Activated T-cell treated with anti-CD3 and anti-CD28 coated beads, Interleukin-2, amount 50 U/mL, for 4 hours (primary cell): ENCODE data around the gene MBD3L4. TPM values are rescaled to one million over a fixed set of nuclear protein-coding genes. Genes with fewer than 3 reads are reported as not detected.
"Not testable (repeated sequence)": the region's sequence is repeated elsewhere in the genome, so short reads cannot be mapped to it uniquely, and the experiment has no call there.

ENCODE experiments used
- ATAC-seq, 2 donors: fragments of 200-7000 bp; cut with Tn5 transposase; one replicate each; pipeline ENCODE4 v1.10.0; 2021
- DNase-seq: peaks from one replicate; pipeline ENCODE4 v3.0.0-alpha.2; 2020
- H3K27me3 Mint-ChIP-seq: one replicate; pipeline ENCODE4 v1.8.0; 2021; ENCODE audit warnings: low read depth, mixed read lengths
- H3K36me3 Mint-ChIP-seq: one replicate; pipeline ENCODE4 v1.8.0; 2022; ENCODE audit warnings: mixed read lengths; ENCODE audit not compliant: insufficient read depth
- H3K4me1 Mint-ChIP-seq: one replicate; pipeline ENCODE4 v1.8.0; 2021; ENCODE audit warnings: low read depth, mixed read lengths
- H3K4me3 Mint-ChIP-seq: one replicate; pipeline ENCODE4 v1.8.0; 2021; ENCODE audit warnings: mild to moderate bottlenecking, moderate library complexity, mixed read lengths
- H3K9me3 Mint-ChIP-seq: one replicate; pipeline ENCODE4 v1.8.0; 2021; ENCODE audit warnings: mixed read lengths
- total RNA-seq, 3 donors: library from RNA; stranded (reverse); gene quantifications; one replicate each; pipeline ENCODE4 v1.2.1, GENCODE V29; 2021

MBD3L4 gene
- not detected for total RNA-seq

DNA sequence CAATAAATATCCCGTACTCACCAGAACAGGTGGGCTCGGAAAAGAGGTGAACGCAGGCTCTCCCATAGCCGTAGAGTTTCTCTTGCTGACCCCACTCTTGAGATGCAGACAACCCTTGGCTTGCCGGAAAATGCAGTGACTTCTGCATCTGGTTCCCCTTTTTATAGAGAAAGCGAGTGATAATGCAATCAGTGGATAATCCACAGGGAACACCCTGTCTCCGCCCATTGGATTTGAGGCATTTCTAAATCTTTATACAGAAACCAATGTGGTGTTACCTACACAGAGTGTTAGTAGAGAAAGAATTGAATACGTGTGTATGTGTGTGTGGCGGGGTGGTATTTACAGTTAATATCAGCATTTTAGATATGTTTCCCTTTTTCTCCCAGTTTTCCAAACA, at the start of gene MBD3L4:
Gene MBD3L4, minus strand, starts transcription at position 101 of the 400 bp plus-strand sequence. Its CDS starts 35 bp downstream, at position 66.
- not testable (repeated sequence) for ATAC-seq, H3K36me3 Mint-ChIP-seq, H3K27me3 Mint-ChIP-seq, H3K9me3 Mint-ChIP-seq, DNase-seq, H3K4me3 Mint-ChIP-seq, H3K4me1 Mint-ChIP-seq

DNA sequence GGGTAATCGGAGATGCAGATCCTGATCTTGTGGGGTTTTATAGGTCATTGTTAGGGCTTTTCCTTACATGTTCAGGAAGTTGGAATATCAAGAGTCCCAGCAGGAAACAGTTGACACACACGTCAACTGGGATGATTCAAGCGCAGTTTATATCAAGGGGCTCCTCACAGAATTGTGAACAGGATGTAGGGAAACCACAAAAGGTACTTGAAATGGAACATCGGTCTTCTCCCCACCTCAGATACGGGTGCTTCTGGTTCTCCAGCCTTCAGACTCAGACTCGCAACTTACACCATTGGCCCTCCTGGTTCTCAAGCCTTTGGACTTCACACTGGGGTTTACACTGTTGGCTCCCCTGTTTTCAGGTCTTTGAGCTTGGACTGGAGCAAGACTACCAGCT, 49.0 kb upstream of the MBD3L4 start:
- peaks cover 23% of the 10 kb centered on the region for H3K36me3 Mint-ChIP-seq
- no peak overlapping the region for H3K4me3 Mint-ChIP-seq

DNA sequence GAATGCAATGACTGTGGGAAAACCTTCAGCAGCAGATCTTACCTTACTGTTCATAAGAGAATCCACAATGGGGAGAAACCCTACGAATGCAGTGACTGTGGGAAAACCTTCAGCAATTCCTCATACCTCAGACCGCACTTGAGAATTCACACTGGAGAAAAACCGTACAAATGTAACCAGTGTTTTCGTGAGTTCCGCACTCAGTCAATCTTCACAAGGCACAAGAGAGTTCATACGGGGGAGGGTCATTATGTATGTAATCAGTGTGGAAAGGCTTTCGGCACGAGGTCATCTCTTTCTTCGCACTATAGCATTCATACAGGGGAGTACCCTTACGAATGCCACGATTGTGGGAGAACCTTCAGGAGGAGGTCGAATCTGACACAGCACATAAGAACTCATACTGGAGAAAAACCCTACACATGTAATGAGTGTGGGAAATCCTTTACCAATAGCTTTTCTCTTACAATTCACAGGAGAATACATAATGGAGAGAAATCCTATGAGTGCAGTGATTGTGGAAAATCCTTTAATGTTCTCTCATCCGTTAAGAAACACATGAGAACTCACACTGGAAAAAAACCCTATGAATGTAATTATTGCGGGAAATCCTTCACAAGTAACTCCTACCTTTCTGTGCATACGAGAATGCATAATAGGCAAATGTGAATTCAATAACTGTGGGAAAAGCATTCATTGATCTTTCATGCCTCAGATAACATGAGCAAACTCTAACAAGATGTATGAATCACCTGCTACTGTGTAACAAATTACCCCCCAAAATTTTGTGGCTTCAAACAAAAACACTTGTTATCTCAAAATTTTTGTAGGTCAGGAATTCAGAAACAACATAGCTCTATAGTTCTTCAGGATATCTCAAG, 43.3 kb upstream of the MBD3L4 start:
- peaks cover 48% of the 10 kb centered on the region for H3K9me3 Mint-ChIP-seq
- H3K4me1 Mint-ChIP-seq: no peaks in the 10 kb centered on the region
- no peaks in the 10 kb centered on the region for H3K27me3 Mint-ChIP-seq
- DNase-seq (no peak), ATAC-seq (no peak)
- peaks cover 70% of the 10 kb centered on the region for H3K36me3 Mint-ChIP-seq
- no peak overlapping the region for H3K4me3 Mint-ChIP-seq

More for the DNA sequence above, 49.0 kb upstream of the MBD3L4 start:
- no peaks in the 10 kb centered on the region for H3K27me3 Mint-ChIP-seq
- no peak for ATAC-seq
- peaks cover 31% of the 10 kb centered on the region for H3K9me3 Mint-ChIP-seq
- H3K4me1 Mint-ChIP-seq: peaks cover 4% of the 10 kb centered on the region
- no peak for DNase-seq

DNA sequence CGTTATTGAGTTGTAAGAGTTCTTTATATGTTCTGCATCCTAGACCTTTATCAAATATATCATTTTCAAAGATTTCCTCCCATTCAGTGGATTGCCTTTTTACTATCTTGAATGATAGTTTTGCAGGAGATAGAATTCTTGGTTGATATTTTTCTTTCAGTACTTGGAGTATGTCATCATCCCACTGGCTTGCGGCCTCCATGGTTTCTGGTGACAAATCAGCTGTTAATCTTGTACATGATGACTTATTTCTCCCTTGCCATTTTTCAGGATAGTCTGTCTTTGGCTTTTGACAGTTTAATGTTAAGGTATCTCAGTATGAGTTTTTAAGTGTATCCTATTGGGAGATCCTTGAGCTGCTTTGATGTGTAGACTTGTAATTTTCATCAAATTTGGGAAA, 38.0 kb upstream of the MBD3L4 start:
- ATAC-seq: no peak
- H3K4me1 Mint-ChIP-seq: peaks cover 2% of the 10 kb centered on the region
- DNase-seq: no peak
- H3K36me3 Mint-ChIP-seq: peaks cover 83% of the 10 kb centered on the region
- H3K9me3 Mint-ChIP-seq: peaks cover 44% of the 10 kb centered on the region
- H3K4me3 Mint-ChIP-seq: no peak overlapping the region
- no peaks in the 10 kb centered on the region for H3K27me3 Mint-ChIP-seq

DNA sequence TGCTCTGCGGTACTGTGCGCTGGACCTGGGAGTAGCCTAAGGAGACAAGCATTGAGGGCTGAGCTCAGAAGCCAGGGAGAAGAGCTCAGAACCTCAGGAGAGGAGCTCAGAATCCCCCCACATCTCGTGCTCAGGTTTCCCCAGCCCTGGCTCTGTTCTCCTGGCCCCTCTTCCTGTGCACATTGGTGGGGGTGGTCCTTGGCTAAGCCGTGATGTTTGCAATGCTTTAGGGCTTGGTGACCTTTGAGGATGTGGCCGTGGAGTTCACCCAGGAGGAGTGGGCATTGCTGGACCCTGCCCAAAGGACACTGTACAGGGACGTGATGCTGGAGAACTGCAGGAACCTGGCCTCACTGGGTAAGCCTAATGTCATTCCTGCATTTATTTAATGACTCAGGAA, 36.2 kb upstream of the MBD3L4 start:
- DNase-seq (no peak), ATAC-seq (no peak)
- H3K36me3 Mint-ChIP-seq: peaks cover 77% of the 10 kb centered on the region
- H3K27me3 Mint-ChIP-seq: no peaks in the 10 kb centered on the region
- peaks cover 35% of the 10 kb centered on the region for H3K9me3 Mint-ChIP-seq
- H3K4me1 Mint-ChIP-seq: peaks cover 7% of the 10 kb centered on the region
- no peak overlapping the region for H3K4me3 Mint-ChIP-seq

DNA sequence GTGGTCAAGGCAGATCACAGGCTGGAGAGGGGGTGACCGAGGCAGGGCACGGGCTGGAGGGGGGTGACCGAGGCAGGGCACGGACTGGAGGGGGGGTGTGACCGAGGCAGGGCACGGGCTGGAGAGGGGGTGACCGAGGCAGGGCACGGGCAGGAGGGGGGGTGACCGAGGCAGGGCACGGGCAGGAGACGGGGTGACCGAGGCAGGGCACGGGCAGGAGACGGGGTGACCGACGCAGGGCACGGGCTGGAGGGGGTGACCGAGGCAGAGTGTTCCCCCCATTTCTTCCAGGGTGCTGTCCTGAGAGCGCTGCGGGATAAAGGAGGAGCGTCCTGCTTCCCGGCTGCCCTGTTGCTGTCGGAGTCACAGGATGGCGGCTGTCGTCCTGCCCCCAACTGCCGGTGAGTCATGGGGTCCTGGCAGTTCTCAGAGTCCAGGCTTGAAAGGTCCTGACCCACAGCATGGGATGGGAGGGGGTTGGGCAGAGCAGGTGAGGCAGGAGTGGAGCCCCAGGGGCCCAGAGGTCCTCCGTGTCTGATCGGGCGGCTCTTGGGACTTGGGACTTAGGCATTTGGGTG, 34.8 kb upstream of the MBD3L4 start:
- no peaks in the 10 kb centered on the region for H3K27me3 Mint-ChIP-seq
- H3K9me3 Mint-ChIP-seq: peaks cover 25% of the 10 kb centered on the region
- H3K4me3 Mint-ChIP-seq: no peak overlapping the region
- peaks cover 66% of the 10 kb centered on the region for H3K36me3 Mint-ChIP-seq
- peaks cover 11% of the 10 kb centered on the region for H3K4me1 Mint-ChIP-seq
- ATAC-seq: no peak
- DNase-seq: no peak

DNA sequence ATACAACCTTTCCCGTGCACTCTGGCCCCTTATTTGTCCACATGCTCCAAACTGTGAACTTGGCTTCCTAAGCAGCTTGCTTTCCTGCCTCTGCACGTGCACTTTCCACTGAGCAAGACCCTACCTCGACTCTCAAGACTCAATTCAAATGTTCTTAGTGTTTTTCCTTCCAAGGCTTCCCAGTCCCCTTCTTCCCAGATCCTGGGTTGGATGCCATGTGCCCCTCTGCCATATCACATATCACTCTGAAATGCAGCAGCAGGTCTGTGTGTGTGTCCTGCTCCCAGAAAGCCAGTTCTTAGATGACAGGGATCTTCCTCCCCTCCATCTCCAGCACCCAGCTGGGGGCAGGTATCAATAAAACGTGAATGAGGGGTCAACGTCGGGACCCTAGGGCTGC, 32.6 kb upstream of the MBD3L4 start:
- Mint-ChIP-seq H3K9me3 (peaks cover 9% of the 10 kb centered on the region), H3K27me3 (no peaks in the 10 kb centered on the region), H3K36me3 (peaks cover 46% of the 10 kb centered on the region), H3K4me3 (peak overlapping the region; percentile 14), H3K4me1 (peaks cover 19% of the 10 kb centered on the region)
- no peak for DNase-seq
- no peak for ATAC-seq

DNA sequence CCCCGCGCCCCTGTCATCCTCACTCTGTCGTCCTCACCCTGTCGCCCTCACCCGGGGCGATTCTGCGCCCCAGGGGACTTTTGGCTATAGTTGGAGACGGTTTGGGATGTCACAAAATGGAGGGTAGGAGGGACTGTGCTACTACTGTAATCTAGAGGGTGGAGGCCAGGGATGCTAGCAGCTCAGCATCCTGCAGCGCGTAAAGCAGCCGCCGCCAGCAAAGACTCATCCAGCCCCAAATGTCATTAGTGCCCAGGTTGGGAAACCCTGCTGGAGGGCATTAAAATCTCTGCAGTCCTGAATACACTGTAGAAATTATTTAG, 29.9 kb upstream of the MBD3L4 start:
- Mint-ChIP-seq H3K4me1 (peaks cover 19% of the 10 kb centered on the region), H3K36me3 (peaks cover 23% of the 10 kb centered on the region), H3K27me3 (no peaks in the 10 kb centered on the region), H3K9me3 (no peaks in the 10 kb centered on the region), H3K4me3 (peak overlapping the region; percentile 95)
- ATAC-seq (peak; percentile 30 to 32), DNase-seq (no peak)

DNA sequence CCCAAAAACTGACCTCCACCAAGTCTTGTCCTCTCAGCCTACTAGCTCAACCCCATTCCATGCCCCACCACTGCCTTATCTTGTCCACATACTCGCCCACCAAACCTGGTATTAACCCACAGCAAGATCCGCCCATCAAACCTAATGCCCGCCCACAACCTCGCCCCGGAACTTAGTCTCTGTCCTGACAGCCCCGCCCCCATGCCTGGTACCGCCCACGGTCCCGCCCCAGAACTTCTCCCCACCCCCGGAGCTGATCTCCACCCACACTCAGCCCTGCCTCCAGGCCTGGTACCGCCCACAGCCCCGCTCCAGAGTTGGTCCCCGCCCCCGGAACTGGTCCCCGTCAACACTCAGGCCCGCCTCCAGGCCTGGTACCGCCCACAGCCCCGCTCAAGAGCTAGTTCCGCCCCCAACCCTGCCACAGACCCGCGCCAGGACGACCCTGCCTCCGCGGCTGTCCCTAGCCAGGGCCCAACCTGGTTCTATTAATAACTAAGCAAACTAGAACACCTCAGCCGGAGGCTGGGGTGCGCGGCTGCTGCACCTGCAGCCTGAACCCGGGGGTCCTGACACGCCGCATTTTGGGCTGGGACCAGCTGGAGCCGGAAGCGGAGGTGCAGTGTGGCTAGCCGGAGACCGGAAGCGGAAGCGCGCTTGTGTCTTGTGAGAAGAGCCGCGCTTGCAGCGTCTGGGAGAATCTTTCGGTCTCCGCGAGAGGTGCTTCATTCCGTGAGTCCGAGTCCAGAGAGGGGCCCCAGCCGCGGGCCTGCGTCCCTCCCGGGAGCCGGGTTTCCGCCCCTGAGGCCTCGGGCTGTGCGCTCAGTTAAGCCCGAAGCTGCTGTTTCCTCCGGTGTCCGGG, 29.3 kb upstream of the MBD3L4 start, which contains the start of gene ZNF557:
Gene ZNF557, plus strand, starts transcription at position 662 of the 862 bp plus-strand sequence. CDS start 5,372 bp downstream, outside the sequence.
- no peaks in the 10 kb centered on the region for H3K27me3 Mint-ChIP-seq
- peaks cover 17% of the 10 kb centered on the region for H3K4me1 Mint-ChIP-seq
- H3K36me3 Mint-ChIP-seq: peaks cover 20% of the 10 kb centered on the region
- no peaks in the 10 kb centered on the region for H3K9me3 Mint-ChIP-seq
- DNase-seq: peak; percentile 99
- peak; percentile 94 to 95 for ATAC-seq
- peak within 1 kb of the TSS; percentile 95 for H3K4me3 Mint-ChIP-seq

DNA sequence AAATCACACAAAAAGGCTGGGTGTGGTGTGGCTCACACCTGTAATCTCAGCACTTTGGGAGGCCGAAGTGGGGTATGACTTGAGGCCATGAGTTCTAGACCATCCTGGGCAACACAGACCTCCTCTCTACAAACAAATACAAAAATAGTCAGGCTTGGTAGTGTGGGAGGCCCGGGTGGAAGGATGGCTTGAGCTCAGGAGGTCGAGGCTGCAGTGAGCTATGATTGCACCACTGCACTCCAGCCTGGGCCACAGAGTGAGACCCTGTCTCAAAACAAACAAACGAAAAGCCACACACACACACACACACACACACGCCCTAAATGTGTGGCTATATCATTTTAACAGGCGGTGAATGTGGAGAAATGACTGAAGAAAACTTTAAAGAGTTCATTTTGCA, 28.6 kb upstream of the MBD3L4 start:
- Mint-ChIP-seq H3K4me3 (peak overlapping the region; percentile 95), H3K27me3 (no peaks in the 10 kb centered on the region), H3K4me1 (peaks cover 17% of the 10 kb centered on the region), H3K36me3 (peaks cover 16% of the 10 kb centered on the region), H3K9me3 (no peaks in the 10 kb centered on the region)
- ATAC-seq: no peak
- DNase-seq: no peak

DNA sequence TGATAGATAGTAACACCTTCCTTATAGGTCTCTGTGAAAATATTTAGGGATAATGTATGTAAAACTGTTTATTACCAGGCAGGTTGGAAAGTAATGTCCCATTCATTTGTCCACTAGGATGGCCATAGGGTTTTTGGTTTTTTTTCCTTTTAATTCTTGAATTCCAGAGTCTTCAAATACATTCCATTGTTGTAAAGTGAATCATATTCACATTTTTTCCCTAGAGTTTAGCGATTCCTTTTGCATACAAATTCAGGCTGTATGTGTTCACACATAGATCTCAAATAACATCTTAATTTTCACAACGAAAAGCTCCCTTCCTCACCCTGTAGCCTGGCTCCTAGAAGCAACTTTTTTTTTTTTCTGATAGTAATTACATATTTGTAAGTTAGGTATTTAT, 27.7 kb upstream of the MBD3L4 start:
- Mint-ChIP-seq H3K36me3 (peaks cover 13% of the 10 kb centered on the region), H3K9me3 (no peaks in the 10 kb centered on the region), H3K4me3 (no peak overlapping the region), H3K27me3 (no peaks in the 10 kb centered on the region), H3K4me1 (peaks cover 17% of the 10 kb centered on the region)
- no peak for ATAC-seq
- DNase-seq: no peak

DNA sequence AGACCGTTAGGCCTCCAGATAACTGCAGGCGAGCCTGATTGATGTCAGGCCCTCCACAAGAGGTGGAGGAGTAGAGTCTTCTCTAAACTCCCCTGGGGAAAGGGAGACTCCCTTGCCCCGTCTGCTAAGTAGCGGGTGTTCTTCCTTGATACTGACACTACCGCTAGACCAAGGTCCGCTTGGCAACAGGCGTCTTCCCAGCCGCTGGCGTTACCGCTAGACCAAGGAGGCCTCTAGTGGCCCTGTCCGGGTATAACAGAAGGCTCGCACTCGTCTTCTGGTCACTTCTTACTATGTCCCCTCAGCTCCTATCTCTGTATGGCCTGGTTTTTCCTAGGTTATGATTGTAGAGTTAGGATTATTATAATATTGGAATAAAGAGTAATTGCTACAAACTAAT, 27.1 kb upstream of the MBD3L4 start:
- not testable (repeated sequence) for ATAC-seq, DNase-seq, H3K4me3 Mint-ChIP-seq, H3K36me3 Mint-ChIP-seq, H3K9me3 Mint-ChIP-seq, H3K27me3 Mint-ChIP-seq
- H3K4me1 Mint-ChIP-seq: peaks cover 14% of the 10 kb centered on the region

DNA sequence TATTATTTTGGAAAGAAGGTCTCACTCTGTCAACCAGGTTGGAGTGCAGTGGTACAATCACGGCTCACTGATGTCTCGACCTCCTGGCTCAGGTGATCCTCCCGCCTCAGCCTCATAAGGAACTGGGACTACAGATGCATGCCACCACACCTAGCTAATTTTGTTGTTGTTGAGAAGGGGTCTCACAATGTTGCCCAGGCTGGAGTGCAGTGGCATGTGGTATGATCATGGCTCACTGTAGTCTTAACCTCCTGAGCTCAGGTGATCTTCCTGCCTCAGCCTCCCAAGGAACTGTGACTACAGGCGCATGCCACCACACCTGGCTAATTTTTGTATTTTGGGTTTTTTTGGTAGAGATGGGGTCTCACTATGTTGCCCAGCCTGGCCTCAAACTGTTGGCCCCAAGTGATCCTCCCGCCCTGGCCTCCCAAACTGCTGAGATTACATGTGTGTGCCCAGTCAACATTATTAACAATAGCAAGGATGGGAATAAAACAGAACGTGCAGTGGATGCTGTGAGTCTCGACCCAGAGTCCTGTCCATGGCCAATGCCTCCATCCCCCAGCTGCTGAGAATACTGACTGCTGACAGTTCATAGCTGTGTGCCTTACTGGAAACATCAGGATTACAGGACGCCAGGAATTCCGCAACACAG, 23.9 kb upstream of the MBD3L4 start:
- no peak for DNase-seq
- H3K4me1 Mint-ChIP-seq: peaks cover 2% of the 10 kb centered on the region

DNA sequence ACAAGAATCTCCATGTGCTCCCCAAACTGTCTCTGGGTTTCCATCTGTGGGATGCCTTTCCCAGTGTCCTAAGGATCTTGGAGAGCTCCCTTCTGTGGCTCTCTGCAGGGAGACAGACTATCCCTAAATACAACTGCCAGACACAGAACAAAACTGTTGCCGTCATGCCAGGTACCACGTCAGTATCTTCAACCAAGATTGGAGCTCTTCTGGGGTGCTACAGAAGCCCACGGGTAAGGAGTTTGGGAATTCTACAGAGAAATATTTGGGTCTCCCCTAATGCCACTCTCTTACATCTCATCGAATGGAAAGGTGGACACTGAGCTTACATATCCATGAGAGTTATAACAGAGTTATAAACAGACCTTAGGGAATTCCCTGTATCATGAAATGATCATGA, 23.4 kb upstream of the MBD3L4 start:
- no peak overlapping the region for H3K4me3 Mint-ChIP-seq
- no peaks in the 10 kb centered on the region for H3K4me1 Mint-ChIP-seq
- no peak for DNase-seq
- no peaks in the 10 kb centered on the region for H3K27me3 Mint-ChIP-seq
- no peaks in the 10 kb centered on the region for H3K9me3 Mint-ChIP-seq
- no peaks in the 10 kb centered on the region for H3K36me3 Mint-ChIP-seq
- ATAC-seq: no peak

More for the DNA sequence above, 23.9 kb upstream of the MBD3L4 start:
- Mint-ChIP-seq H3K36me3 (no peaks in the 10 kb centered on the region), H3K9me3 (no peaks in the 10 kb centered on the region), H3K4me3 (no peak overlapping the region), H3K27me3 (no peaks in the 10 kb centered on the region)
- no peak for ATAC-seq
